Measurements from ENCODE around the gene ALB.

Gene ALB

DNA sequence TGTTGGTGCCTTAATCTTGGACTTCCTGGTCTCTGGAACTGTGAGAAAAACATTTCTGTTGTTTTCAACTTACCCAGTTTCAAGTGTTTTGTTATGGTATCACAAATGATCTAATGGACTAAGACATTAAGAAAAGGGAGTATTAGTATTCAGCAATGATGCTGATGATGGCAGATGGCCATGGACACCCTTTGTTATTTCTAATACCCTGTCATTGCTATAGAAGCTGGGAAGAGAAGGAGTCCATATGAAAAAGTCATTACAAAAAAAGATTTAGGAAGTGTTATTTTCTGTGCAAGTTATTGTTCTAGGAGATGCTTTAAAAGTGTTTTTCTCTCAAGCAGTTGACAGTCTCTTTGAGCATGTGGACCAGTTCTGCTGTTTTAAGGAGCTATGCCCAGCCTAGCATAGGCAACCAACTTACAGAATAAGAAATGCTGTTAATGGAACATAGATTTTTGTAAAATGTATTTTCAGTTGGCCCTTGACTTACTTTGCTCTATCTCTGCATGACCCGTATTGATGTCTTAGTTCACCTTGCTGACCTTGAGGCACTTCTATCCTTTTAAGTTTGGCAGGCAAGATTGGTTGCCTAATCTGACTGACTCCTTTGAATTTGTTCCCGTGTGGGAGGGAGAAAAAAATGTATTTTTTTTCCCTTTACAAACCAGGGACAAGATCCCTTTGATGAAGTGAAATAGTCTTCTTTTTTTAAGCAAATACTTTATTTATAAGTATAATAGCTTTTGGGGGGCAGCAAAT is 25.9 kb downstream of the ALB start:
- DNase-seq (ENCODE audit: low read depth in 1 of 2, low spot score in 1 of 2) = no peak

GRCh38 chr4:73431813-73432168 is 27.7 kb downstream of the ALB start:
- DNase-seq (ENCODE audit: low read depth in 1 of 2, low spot score in 1 of 2) = no peak

- no peak for DNase-seq (ENCODE audit: low read depth in 1 of 2, low spot score in 1 of 2)
Measured at GRCh38 chr4:73432169-73433000, 28.3 kb downstream of the ALB start.

GRCh38 chr4:73433140-73433539 is 29.1 kb downstream of the ALB start:
- no peak for DNase-seq (ENCODE audit: low read depth in 1 of 2, low spot score in 1 of 2)

DNA sequence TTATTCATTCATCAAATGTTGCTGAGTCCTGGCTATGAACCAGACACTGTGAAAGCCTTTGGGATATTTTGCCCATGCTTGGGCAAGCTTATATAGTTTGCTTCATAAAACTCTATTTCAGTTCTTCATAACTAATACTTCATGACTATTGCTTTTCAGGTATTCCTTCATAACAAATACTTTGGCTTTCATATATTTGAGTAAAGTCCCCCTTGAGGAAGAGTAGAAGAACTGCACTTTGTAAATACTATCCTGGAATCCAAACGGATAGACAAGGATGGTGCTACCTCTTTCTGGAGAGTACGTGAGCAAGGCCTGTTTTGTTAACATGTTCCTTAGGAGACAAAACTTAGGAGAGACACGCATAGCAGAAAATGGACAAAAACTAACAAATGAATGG is 30.2 kb downstream of the ALB start:
- no peak for DNase-seq (ENCODE audit: low read depth in 1 of 2, low spot score in 1 of 2)

DNA sequence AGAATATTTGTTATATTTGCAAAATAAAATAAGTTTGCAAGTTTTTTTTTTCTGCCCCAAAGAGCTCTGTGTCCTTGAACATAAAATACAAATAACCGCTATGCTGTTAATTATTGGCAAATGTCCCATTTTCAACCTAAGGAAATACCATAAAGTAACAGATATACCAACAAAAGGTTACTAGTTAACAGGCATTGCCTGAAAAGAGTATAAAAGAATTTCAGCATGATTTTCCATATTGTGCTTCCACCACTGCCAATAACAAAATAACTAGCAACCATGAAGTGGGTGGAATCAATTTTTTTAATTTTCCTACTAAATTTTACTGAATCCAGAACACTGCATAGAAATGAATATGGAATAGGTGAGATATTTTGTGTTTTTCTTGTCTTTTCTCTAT is 31.9 kb downstream of the ALB start, which contains the start of gene AFP:
Gene AFP (plus strand): TSS at position 238 of the 400 bp plus-strand sequence. CDS start 42 bp downstream, at position 280.
- no peak for DNase-seq (ENCODE audit: low read depth in 1 of 2, low spot score in 1 of 2)

DNA sequence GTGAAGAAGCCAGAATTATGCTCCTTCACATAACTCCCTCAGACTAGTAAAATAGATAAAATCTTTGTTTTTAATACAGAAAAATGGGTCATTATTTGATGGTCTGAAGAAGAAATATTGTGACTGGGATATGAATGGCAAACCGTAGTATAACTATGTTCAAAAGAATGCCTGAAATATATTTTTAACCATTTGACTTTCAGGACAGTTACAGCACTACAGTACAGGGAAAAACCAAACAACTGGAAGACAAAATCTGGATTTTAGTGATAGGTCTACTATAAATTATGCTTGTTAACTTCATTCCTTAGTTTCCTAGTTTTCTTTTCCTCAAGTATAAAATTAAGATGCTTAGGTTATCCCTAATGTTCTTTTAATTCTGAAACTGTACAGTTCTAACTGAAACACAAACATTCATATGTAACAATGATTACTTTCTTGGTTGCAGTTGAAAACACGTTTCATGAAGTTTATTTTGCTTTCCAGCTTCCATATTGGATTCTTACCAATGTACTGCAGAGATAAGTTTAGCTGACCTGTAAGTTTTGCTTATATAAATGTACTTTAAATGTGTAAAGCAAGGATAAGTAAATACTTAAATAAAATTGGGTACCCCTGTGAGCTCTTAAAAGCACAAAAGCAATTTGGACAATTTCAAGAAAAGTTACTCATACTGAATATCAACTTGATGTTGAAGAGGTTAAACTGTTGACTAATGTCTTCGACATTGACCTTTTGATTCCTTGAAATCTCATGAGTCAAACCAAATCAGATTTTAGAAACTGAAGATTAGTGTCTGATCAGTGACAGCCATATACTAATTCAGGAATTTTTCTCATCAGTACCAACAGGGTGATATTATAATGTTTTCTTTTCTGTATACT is 32.8 kb downstream of the ALB start:
- no peak for DNase-seq (ENCODE audit: low read depth in 1 of 2, low spot score in 1 of 2)

DNA sequence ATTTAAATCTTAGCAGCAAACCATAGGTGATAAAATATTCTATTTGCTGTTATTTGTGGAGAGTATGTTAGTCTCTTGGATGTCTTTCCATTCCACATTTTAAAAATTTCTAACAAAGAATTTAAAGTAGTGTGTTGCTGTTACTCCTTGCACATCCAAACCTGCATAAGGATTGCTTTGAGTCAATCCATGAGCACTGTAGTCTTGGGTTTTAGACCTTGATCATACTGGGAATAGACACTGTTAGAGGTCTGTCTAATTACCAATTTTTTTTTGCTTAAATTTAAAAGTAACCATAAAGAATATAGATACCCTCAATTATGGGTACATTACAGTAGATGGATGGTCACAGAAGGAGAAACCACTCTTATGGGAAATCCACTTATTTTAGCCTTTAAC is 33.5 kb downstream of the ALB start:
- DNase-seq (ENCODE audit: low read depth in 1 of 2, low spot score in 1 of 2) = no peak

DNA sequence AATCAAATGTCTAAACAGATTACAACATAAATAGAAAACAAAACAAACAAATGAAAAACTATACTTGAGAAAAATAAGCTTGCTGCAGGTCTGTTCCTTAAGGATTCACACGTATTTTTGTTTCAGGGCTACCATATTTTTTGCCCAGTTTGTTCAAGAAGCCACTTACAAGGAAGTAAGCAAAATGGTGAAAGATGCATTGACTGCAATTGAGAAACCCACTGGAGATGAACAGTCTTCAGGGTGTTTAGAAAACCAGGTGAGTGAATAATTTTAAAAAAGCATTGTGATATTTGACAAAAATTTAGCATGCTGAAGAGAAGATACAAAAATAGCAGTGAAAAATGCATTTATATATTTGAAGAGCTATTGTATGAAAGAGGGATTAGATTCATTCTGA is 34.0 kb downstream of the ALB start:
- no peak for DNase-seq (ENCODE audit: low read depth in 1 of 2, low spot score in 1 of 2)

DNA sequence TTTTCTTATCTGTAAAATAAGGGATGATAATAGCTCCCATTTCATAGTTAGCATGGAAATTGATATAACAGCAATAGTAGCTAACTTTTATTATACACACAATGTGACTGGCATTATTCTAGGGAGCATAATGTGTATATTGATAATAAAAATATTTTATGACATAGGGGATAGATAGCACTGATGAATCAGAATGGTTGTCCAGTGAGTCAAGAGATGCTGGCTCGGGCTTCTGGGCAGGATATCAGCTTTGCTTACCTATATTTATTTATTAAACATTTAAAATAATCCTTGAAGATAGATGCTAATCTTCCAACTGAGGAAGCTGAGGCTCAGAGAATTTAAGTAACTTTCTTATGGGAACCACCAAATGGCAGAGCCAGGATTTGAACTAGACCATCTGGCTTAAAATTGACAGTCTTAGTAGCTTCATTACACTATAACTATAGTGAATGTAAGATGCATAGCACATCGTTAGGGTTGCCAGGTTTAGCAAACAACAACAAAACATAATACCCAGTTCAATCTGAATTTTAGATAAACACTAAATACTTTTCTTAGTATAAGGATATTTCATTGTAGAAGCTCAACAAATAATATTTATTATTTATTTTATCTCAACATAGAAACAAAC is 34.6 kb downstream of the ALB start:
- DNase-seq (ENCODE audit: low read depth in 1 of 2, low spot score in 1 of 2) = no peak

- no peak for DNase-seq (ENCODE audit: low read depth in 1 of 2, low spot score in 1 of 2)
Measured at GRCh38 chr4:73439445-73439844, 35.4 kb downstream of the ALB start.

- DNase-seq (ENCODE audit: low read depth in 1 of 2, low spot score in 1 of 2) = no peak
Measured at GRCh38 chr4:73439991-73440390, 35.9 kb downstream of the ALB start.

DNA sequence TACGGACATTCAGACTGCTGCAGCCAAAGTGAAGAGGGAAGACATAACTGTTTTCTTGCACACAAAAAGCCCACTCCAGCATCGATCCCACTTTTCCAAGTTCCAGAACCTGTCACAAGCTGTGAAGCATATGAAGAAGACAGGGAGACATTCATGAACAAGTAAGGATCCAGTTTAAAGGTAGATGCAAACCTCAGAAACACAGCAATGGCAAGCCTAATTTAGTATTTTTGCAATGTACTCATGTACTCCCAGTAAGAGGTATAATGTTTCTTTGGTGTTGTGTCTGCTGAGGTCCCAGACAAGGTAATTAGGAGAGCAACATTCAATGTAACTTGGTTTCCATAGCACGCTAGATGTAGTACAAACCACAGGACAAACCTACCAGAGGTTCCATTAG is 36.6 kb downstream of the ALB start:
- no peak for DNase-seq (ENCODE audit: low read depth in 1 of 2, low spot score in 1 of 2)

- no peak for DNase-seq (ENCODE audit: low read depth in 1 of 2, low spot score in 1 of 2)
Measured at GRCh38 chr4:73442275-73442674, 38.2 kb downstream of the ALB start.

GRCh38 chr4:73443224-73443623 is 39.1 kb downstream of the ALB start:
- DNase-seq (ENCODE audit: low read depth in 1 of 2, low spot score in 1 of 2) = no peak

GRCh38 chr4:73445383-73446335 is 41.6 kb downstream of the ALB start:
- DNase-seq (ENCODE audit: low read depth in 1 of 2, low spot score in 1 of 2) = no peak

DNA sequence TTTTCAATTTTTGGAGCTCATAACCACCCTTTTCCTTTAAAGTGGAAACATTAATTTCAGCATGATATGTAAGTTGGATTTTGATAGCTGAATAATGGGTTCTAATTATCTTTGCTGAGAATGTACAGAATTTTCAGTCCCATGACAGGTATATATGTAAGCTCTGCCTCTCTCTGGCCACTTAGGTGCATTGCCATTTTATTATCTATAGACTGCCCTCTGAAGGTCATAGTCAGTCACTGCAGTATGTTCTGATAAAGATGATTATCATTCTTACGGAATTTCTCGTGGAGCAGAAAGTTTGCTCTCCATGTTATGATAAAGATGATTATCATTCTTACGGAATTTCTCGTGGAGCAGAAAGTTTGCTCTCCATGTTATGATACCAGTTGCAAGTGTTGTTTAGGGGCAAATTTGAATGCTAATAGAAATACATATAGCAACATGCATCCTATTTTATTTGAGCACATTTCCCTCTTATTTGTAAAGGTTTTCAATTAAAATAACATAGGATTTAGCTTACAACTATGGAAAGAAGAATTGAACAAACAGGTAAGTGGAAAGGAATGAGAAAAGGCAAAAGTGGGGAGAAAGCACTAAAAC is 42.4 kb downstream of the ALB start:
- DNase-seq (ENCODE audit: low read depth in 1 of 2, low spot score in 1 of 2) = no peak

DNA sequence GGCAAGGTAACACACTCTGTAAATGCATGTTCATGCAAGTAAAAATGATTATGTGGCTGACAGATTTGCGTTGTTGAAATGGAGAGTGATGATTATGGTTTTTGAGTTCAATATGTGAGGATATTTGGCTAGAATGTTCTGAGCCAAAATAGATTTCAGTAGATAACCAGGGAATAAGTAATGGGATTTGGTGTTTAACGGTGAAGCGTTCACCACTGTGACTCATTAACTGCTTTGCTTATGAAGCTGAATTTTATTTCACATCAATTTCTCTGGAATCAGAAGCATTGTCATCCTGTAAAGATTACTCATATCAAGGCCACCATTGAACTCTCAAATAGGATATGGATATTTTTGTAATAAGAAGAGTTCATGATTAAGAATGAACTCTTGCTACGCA is 43.6 kb downstream of the ALB start:
- no peak for DNase-seq (ENCODE audit: low read depth in 1 of 2, low spot score in 1 of 2)

DNA sequence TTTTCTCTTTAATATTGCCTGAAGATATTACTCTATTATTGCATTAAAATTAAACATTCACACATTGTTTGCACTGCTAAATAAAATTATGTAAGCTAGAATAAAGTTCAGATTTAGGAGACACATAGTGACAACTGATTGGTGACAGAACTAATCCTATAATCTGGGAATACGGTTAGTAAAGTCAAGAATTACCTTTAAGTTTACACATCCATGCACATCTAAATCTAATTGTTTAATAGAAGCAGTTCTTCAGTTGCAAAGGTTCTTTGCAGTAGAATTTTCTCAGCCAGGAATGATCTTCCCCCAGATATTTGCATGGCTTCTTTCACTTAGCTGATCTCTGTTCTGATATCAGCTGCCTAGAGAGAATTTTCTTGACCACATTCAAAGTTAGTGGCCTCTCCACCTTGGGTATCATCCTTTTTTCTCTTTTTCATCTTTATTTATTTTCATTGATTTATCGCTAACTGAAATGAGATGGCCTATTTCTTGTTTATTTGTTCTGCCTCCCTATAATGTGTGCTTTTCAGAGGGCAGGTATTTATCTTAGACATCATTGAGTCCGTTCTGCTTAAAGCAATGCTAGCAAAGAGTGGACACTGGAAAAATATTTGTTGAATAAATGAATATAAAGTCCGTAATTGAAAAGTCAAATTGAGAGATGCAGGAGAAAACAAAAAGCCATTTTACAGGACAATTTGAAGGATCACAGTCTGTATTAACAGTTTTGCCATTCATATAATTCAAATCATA is 44.5 kb downstream of the ALB start:
- DNase-seq (ENCODE audit: low read depth in 1 of 2, low spot score in 1 of 2) = no peak
